ENCODE measurements around the gene PNPLA6. TPM values are rescaled to one million over a fixed set of nuclear protein-coding genes. Genes with fewer than 3 reads are reported as not detected.
A peak's percentile ranks its signal among the peaks of the same experiment; 100 is the strongest.

The PNPLA6 gene
- total RNA-seq, 4 donors from 2014 or later, result 115 to 435 (median 147) TPM

GRCh38 chr19:7505682-7506384, 29.7 kb upstream of the PNPLA6 start:
- Histone ChIP-seq H3K27ac (peak overlapping the region; percentile 24 to 76 (median 47)), H3K27me3 (peaks cover 6% of the 10 kb centered on the region), H3K4me1 (peaks cover 6 to 30% (median 19%) of the 10 kb centered on the region in 4 donors), H3K36me3 (no peaks in the 10 kb centered on the region), H3K9me3 (no peaks in the 10 kb centered on the region), H3K4me3 (peak overlapping the region in 3 of 4 donors; percentile 1 to 40 (median 38))
- DNase-seq, result peak; percentile 74
- WGBS, 2 donors (ENCODE audit: low coverage in 1 of 2), result 0 to 8% methylated on average over 3 to 14 of the region's 33 CpGs
- intact Hi-C loops (cut with DNase I; ENCODE audit: low total_unique reads) (no loop called here), in situ Hi-C loops (cut with MboI; ENCODE audit: low pct_ligation_motif_present in 1 of 4, low pct_unique_long_range_greater_than_20kb in 1 of 4, low sequenced_read_pairs in 3 of 4) (no loop called here)
- TF ChIP-seq CTCF (IDR thresholded peaks at IDR 0.05), result no peak
- no peak for TF ChIP-seq EP300 (IDR thresholded peaks at IDR 0.05; ENCODE audit: low read depth)
- peak in 2 of 3 donors; percentile 32 to 43 for TF ChIP-seq POLR2AphosphoS5 (IDR thresholded peaks at IDR 0.05)
- TF ChIP-seq POLR2A (IDR thresholded peaks at IDR 0.05), result peak; percentile 38

DNA sequence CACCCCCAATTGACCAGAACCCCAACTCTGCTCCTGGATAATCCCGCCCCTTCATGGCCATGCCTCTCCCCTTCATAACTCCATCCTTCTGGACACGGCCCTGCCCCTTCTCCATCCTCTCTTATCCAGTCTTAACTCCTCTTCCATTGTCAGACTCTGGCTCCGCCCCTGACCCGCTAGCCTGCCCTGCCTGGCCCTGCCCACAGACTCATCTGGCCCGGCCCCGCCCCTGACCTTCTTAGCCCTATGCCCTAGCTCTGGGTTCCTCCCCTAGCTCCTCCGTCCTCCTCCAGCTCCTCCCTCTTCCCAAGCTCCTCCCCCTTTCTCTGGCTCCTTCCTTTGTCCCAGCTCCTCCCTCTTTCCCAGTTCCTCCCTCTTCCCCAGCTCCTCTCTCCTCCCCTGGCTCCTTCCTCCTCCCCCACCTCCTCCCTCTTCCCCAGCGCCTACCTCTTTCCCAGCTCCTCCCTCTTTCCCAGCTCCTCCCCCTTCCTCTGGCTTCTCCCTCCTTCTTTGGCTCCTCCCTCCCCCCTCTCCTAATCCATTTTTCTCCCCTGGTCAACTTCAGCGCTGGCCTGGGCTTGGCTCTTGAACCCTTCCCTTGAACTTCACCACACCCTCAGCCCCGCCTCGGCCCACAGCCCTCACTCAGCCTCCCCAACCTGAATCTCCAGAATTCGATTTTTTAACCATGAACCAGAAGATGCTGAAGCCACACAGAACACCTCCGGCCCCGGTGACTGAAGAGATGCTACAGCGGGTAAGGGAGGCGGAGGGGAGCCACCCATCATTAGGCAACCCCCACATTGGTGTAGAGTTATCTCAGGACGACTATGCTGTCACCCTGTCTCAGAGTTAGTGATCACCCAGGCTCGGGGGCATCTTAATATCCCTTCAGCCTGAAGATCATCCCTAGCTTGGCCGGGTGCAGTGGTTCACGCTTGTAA, 28.9 kb upstream of the PNPLA6 start:
- Histone ChIP-seq H3K4me3 (no peak overlapping the region), H3K36me3 (no peaks in the 10 kb centered on the region), H3K4me1 (peaks cover 6 to 23% (median 14%) of the 10 kb centered on the region in 4 donors), H3K27me3 (no peaks in the 10 kb centered on the region), H3K9me3 (no peaks in the 10 kb centered on the region), H3K27ac (peak overlapping the region; percentile 24 to 76 (median 44))
- peak; percentile 94 for DNase-seq
- intact Hi-C loops (cut with DNase I; ENCODE audit: low total_unique reads) (no loop called here), in situ Hi-C loops (cut with MboI; ENCODE audit: low pct_ligation_motif_present in 1 of 4, low pct_unique_long_range_greater_than_20kb in 1 of 4, low sequenced_read_pairs in 3 of 4) (no loop called here)
- WGBS, 2 donors (ENCODE audit: low coverage in 1 of 2), result 19 to 43% methylated on average over 6 to 20 of the region's 20 CpGs
- TF ChIP-seq POLR2A (IDR thresholded peaks at IDR 0.05), result no peak
- TF ChIP-seq EP300 (IDR thresholded peaks at IDR 0.05; ENCODE audit: low read depth), result no peak
- TF ChIP-seq POLR2AphosphoS5 (IDR thresholded peaks at IDR 0.05), result no peak
- TF ChIP-seq CTCF (IDR thresholded peaks at IDR 0.05), result no peak

GRCh38 chr19:7507884-7508283, 27.6 kb upstream of the PNPLA6 start:
- in situ Hi-C loops (cut with MboI; ENCODE audit: low pct_ligation_motif_present in 1 of 4, low pct_unique_long_range_greater_than_20kb in 1 of 4, low sequenced_read_pairs in 3 of 4) (no loop called here), intact Hi-C loops (cut with DNase I; ENCODE audit: low total_unique reads) (no loop called here)
- WGBS, 2 donors (ENCODE audit: low coverage in 1 of 2), result 39% methylated on average over 11 of the region's 11 CpGs; no CpG with 5 or more reads in 1 of the 2 donors

More at GRCh38 chr19:7507884-7508283, 27.6 kb upstream of the PNPLA6 start:
- peak; percentile 86 for DNase-seq
- H3K4me3 ChIP-seq, result no peak overlapping the region
- no peak overlapping the region for H3K27ac ChIP-seq
- no peaks in the 10 kb centered on the region for H3K36me3 ChIP-seq
- peaks cover 6 to 23% (median 14%) of the 10 kb centered on the region in 4 donors for H3K4me1 ChIP-seq
- no peaks in the 10 kb centered on the region for H3K9me3 ChIP-seq
- TF ChIP-seq POLR2A (IDR thresholded peaks at IDR 0.05) (no peak), CTCF (IDR thresholded peaks at IDR 0.05) (no peak), EP300 (IDR thresholded peaks at IDR 0.05; ENCODE audit: low read depth) (no peak), POLR2AphosphoS5 (IDR thresholded peaks at IDR 0.05) (no peak)
- no peaks in the 10 kb centered on the region for H3K27me3 ChIP-seq

Measured in transverse colon (tissue), 4 donors.